ENCODE data around the gene WNT16.

The WNT16 gene

GRCh38 chr7:121390109-121390508 lies 61.3 kb downstream of the WNT16 start:
- no peak for TF ChIP-seq CTCF (IDR thresholded peaks at IDR 0.05; ENCODE audit: insufficient read depth, low read length, poor library complexity, severe bottlenecking)

GRCh38 chr7:121390617-121391016 lies 61.8 kb downstream of the WNT16 start:
- TF ChIP-seq CTCF (IDR thresholded peaks at IDR 0.05; ENCODE audit: insufficient read depth, low read length, poor library complexity, severe bottlenecking) = no peak
- Histone ChIP-seq H3K27me3 (replicated peaks; ENCODE audit: control insufficient read depth, insufficient read depth, low read length) (no peaks in the 10 kb centered on the region), H3K4me3 (replicated peaks; ENCODE audit: low read depth, low read length) (no peak overlapping the region), H3K36me3 (ENCODE audit: control insufficient read depth, insufficient read depth, low read length) (no peaks in the 10 kb centered on the region)
- DNase-seq (ENCODE audit: extremely low read depth, insufficient read length) = no peak

More at GRCh38 chr7:121390109-121390508, 61.3 kb downstream of the WNT16 start:
- H3K27me3 ChIP-seq (replicated peaks; ENCODE audit: control insufficient read depth, insufficient read depth, low read length) = no peaks in the 10 kb centered on the region
- H3K4me3 ChIP-seq (replicated peaks; ENCODE audit: low read depth, low read length) = no peak overlapping the region
- no peaks in the 10 kb centered on the region for H3K36me3 ChIP-seq (ENCODE audit: control insufficient read depth, insufficient read depth, low read length)
- no peak for DNase-seq (ENCODE audit: extremely low read depth, insufficient read length)

Data from GM06990 (cell line).